ENCODE data around the gene CTNNA2.
"Not testable (repeated sequence)": the region's sequence is repeated elsewhere in the genome, so short reads cannot be mapped to it uniquely, and the experiment has no call there.

CTNNA2 gene

DNA sequence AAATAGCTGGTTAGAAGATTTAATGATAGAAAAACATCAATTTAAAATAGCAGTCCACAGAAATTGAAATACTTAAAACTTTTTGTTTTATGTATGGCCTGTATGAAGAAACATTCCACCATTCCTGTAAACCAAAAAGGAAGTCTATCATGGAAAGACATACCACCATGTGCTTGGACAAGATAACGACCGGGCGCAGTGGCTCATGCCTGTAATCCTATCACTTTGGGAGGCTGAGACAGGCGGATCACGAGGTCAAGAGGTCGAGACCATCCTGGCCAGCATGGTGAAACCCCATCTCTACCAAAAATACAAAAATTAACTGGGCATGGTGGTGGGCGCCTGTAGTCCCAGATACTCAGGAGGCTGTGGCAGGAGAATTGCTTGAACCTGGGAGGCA lies 519.8 kb downstream of the CTNNA2 start:
- DNase-seq (ENCODE audit: low spot score): not testable (repeated sequence)

GRCh38 chr2:80035749-80036285 lies 523.0 kb downstream of the CTNNA2 start:
- no peak for DNase-seq (ENCODE audit: low spot score)

DNA sequence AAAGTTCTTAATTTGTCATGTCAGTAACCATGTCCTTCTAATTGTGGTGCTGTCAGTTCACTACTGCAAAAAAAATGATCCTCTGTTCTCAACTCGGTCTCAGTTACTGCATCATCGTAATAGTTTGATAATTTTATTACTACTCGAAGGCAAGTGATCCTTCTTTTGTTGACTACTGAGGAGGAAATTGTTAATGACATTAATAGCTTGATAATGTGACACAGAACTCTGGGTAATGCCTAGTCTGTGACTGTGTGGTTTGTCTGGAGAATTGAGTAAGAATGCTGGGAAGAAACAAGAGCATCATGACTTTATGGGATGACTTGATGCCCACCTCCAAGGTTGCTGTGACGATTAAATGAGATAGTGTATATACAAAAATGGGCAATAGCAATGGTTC lies 524.5 kb downstream of the CTNNA2 start:
- no peak for DNase-seq (ENCODE audit: low spot score)

- no peak for DNase-seq (ENCODE audit: low spot score)
Measured at GRCh38 chr2:80040226-80040625, 527.4 kb downstream of the CTNNA2 start.

DNA sequence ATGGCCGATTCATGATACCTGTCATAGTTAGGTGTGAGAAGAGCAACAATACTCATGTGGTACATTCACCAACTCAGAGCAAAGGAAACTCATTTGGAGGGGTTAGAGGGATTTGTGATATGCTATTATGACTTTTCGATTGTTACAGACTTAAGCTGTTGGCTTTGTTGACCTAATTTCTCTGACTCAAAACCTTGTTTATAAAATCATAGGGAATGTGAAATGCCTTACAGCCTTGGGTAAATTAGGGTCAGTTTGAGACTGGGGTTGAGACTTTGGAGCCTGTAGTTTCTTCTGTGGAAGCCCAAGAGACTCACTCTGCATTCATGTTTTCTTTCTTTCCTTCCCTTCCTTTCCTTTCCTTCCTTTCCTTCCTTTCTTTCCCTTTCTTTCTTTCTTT lies 529.8 kb downstream of the CTNNA2 start:
- DNase-seq (ENCODE audit: low spot score): no peak

GRCh38 chr2:80048296-80048695 lies 535.4 kb downstream of the CTNNA2 start:
- DNase-seq (ENCODE audit: low spot score): no peak

DNA sequence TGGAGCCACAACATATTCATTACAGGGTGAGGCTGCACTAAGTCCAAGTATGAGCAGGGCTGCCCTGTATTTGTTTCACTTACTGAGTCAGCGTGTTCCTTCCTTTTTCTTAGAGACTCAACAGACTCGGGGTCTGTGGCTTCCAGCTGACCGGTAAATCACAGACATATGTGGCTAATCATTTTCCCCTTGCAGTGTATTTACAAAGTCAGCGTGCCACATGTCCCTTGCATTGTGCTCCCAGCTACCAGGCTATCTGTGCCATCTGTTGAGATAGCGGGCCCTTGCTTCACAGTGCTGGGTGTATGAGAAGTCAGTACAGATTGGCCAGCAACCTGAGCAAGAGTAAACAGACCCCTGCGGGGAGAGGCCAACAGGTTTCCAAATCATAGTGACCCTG lies 537.4 kb downstream of the CTNNA2 start:
- DNase-seq (ENCODE audit: low spot score): no peak

GRCh38 chr2:80053522-80054345 lies 540.9 kb downstream of the CTNNA2 start:
- no peak for DNase-seq (ENCODE audit: low spot score)

GRCh38 chr2:80054346-80054675 lies 541.5 kb downstream of the CTNNA2 start:
- DNase-seq (ENCODE audit: low spot score): no peak

DNA sequence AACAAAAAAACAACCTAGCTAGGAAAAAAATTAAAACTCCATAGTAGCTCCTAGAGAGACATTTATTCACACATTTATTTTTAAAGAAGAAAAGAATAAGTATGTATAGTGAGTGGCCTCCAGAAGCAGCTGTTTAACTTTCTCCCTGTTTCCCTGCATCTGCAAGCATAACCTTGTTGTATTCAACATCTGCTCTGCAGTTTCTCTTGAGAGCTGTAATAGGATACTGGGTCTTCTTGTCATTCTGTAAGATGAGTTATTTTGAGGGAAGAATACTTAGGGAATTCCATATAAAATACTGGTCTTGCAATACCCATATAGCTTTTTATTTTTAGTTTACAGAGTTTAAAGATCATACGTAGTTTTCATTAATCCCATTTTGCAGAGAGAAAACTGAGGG lies 545.1 kb downstream of the CTNNA2 start:
- DNase-seq (ENCODE audit: low spot score): no peak

DNA sequence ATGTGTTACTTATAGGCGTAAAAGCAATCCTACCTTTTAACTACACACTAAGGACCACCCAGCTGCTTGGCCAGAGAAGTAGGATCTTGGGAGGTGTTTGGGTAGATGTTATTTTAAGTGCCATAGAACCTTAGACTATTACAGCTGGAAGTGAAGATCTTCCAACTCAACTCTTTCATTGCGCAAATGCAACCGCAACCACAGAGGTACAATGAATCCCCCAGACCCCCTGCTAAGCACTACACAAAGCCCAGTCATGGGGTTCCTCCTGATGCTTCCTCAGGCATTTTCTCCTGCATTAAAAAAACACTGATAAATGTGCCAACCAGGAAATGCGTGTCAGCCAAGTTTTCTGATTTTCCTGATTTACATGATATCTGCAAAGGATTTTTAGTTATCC lies 545.7 kb downstream of the CTNNA2 start:
- no peak for DNase-seq (ENCODE audit: low spot score)

GRCh38 chr2:80059447-80059846 lies 546.6 kb downstream of the CTNNA2 start:
- no peak for DNase-seq (ENCODE audit: low spot score)

GRCh38 chr2:80061881-80062280 lies 549.0 kb downstream of the CTNNA2 start:
- DNase-seq (ENCODE audit: low spot score): no peak

GRCh38 chr2:80062298-80062697 lies 549.4 kb downstream of the CTNNA2 start:
- DNase-seq (ENCODE audit: low spot score): no peak

DNA sequence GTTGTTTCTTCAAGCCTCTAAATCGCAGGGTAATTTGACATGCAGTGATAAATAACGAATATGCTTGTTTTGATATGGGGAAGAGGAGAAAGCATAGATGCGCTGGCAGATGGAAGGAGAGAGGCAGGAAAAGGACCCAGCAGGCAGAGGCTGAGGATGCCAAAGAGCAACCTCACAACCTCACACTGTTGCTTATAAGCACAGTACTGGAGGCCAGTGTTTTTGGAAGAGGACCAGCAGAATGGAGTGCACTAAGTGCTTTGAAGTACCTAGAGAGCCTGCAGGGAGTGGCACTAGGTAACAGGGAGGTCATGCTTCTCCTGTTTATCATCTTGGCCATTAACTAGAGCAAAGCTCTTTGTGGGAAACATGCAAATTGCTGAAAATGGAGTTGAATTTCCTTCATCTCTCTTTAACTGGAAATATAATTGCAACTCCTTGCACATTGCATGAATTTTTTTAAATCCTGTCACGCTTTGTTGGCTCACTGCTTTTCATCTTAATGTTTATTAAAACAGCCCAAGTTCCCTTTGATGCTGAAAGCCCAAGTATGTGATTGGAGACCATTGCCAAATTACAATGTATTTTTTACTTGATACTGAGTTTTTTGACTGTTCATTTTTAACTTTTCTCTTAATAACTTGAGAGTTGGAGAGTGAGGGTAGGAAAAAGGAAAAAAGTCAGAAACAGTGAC lies 555.3 kb downstream of the CTNNA2 start:
- DNase-seq (ENCODE audit: low spot score): no peak

DNA sequence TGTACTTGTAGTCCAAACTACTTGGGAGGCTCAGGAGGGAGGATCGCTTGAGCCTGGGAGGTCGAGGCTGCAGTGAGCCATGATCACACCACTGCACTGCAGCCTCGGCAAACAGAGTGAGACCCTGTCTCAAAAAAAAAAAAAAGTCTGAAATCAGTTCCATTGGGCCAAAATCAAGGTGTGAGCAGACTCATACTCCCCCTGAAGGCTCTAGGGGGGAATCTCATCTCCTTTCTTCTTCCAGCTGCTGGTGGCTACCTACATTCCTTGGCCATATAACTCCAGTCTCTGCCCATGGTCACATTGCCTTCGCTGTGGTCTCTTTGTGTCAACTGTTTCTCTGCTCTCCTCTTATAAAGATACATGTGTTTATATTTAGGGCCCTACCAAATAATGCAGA lies 557.7 kb downstream of the CTNNA2 start:
- no peak for DNase-seq (ENCODE audit: low spot score)

DNA sequence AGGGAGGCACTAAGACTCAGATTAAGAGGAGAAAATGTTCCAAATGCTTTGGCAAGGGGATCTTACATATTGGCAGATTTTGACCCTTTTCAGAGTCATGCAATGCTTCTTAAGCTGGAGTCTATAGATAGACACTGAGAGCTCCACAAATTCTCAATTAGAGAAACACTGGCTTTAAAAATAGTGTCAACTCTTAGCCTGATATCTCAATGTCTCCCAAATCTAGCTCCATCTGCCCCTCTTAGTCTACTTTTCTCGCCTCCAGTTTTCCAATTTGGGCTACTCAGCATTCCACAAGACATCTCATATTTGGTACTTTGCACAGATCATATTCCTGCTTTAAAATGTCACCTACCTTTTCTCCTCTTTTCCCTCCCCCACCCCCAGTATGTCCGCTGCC lies 559.1 kb downstream of the CTNNA2 start:
- DNase-seq (ENCODE audit: low spot score): no peak

- no peak for DNase-seq (ENCODE audit: low spot score)
Measured at GRCh38 chr2:80073134-80073561, 560.3 kb downstream of the CTNNA2 start.

GRCh38 chr2:80074321-80075070 lies 561.6 kb downstream of the CTNNA2 start:
- DNase-seq (ENCODE audit: low spot score): no peak

GRCh38 chr2:80075719-80076118 lies 562.9 kb downstream of the CTNNA2 start:
- DNase-seq (ENCODE audit: low spot score): no peak

GRCh38 chr2:80078290-80079036 lies 565.6 kb downstream of the CTNNA2 start:
- no peak for DNase-seq (ENCODE audit: low spot score)

DNA sequence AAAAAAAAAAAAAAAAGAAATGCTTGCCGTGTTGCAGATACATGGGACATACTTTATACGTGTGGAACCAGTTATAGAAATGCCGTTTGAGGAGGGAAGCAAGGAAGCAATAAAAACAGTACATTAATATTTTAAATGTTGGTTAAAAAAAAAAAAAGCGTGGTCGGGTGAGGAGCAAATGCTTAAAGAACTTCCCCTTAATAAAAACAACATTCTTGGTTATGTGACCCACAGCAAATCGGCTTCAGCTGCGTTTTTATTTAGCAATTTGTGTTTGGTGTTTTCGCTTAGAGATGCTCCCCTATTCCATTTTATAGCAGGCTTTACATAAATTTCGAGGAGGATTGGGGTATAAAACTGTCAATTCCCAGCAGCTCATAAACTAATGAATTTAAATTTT lies 568.1 kb downstream of the CTNNA2 start:
- DNase-seq (ENCODE audit: low spot score): no peak
